Measurements from ENCODE around the gene DNAH3. TPM values are rescaled to one million over a fixed set of nuclear protein-coding genes. Genes with fewer than 3 reads are reported as not detected.

The DNAH3 gene
- total RNA-seq, 1 experiment from 2014 or later, result 0.24 TPM

GRCh38 chr16:20969386-20969785 is 181.3 kb downstream of the DNAH3 start:
- no peak overlapping the region for H2BK120ac ChIP-seq (ENCODE audit: low read depth, low read length, poor library complexity, severe bottlenecking)
- H3K4me1 ChIP-seq (ENCODE audit: insufficient read depth, low read length), result peaks cover 16% of the 10 kb centered on the region; the same call in 1 of the 2 replicates
- Mint-ChIP-seq H3K36me3 (ENCODE audit: insufficient read depth in 1 of 3, low read depth in 3 of 3) (peaks cover 0 to 3% (median 0%) of the 10 kb centered on the region in 3 experiments; a peak in 1 of 7 replicates), H3K27ac (peak overlapping the region; percentile 8 to 54 (median 37); a peak in 3 of 7 replicates), H3K4me1 (peaks cover 37 to 43% of the 10 kb centered on the region in 2 experiments), H3K4me3 (peak overlapping the region in 1 of 2 experiments; percentile 33; a peak in 3 of 5 replicates), H3K9me3 (no peaks in the 10 kb centered on the region; a peak in 1 of 5 replicates), H3K27me3 (ENCODE audit: low read depth) (no peaks in the 10 kb centered on the region; the same call in 1 of the 2 replicates)
- H2AK5ac ChIP-seq (ENCODE audit: insufficient read length, low read length), result no peak overlapping the region
- H3K79me1 ChIP-seq (ENCODE audit: insufficient read depth, low read depth, low read length, poor library complexity, severe bottlenecking), result no peaks in the 10 kb centered on the region
- peak overlapping the region; percentile 14 for H3K4me2 ChIP-seq (ENCODE audit: insufficient read depth, insufficient read length, low read length)
- no peak overlapping the region for H4K5ac ChIP-seq (ENCODE audit: insufficient read length, low read depth, low read length)
- no peaks in the 10 kb centered on the region for H3K23me2 ChIP-seq (ENCODE audit: insufficient read length, low read depth, low read length, poor library complexity, severe bottlenecking)
- no peaks in the 10 kb centered on the region for H3K27me3 ChIP-seq (ENCODE audit: insufficient read depth, low read length)
- H2BK5ac ChIP-seq (ENCODE audit: insufficient read length, low read length), result no peak overlapping the region
- H4K91ac ChIP-seq (ENCODE audit: insufficient read length, low read depth, low read length), result no peak overlapping the region
- H3K27ac ChIP-seq (ENCODE audit: insufficient read length, low read depth, low read length), result no peak overlapping the region
- no peak overlapping the region for H3K4ac ChIP-seq (ENCODE audit: low read depth, low read length)
- no peaks in the 10 kb centered on the region for H3K79me2 ChIP-seq (ENCODE audit: insufficient read depth, low read length)
- no peak overlapping the region for H3K23ac ChIP-seq (ENCODE audit: insufficient read length, low read depth, low read length)
- H3K14ac ChIP-seq (ENCODE audit: insufficient read depth, low read length), result no peak overlapping the region
- H2AFZ ChIP-seq (ENCODE audit: low read length), result no peak overlapping the region
- H3K18ac ChIP-seq (ENCODE audit: insufficient read length, low read depth, low read length), result no peak overlapping the region
- H2BK15ac ChIP-seq (ENCODE audit: low read depth, low read length), result no peak overlapping the region
- H3K9me3 ChIP-seq (ENCODE audit: control insufficient read depth, low read depth, low read length), result no peaks in the 10 kb centered on the region
- no peak for DNase-seq
- H3K9ac ChIP-seq (ENCODE audit: extremely low read depth, insufficient read length, low read length), result no peak overlapping the region
- no peak overlapping the region for H3T11ph ChIP-seq (ENCODE audit: low read length)
- no peak overlapping the region for H2BK20ac ChIP-seq (ENCODE audit: low read depth, low read length, poor library complexity, severe bottlenecking)
- no peak overlapping the region for H3K56ac ChIP-seq (ENCODE audit: insufficient read length, low read depth, low read length)
- no peak overlapping the region for H4K8ac ChIP-seq (replicated peaks; ENCODE audit: insufficient read length, low read depth, low read length)
- H4K20me1 ChIP-seq (ENCODE audit: control insufficient read depth, insufficient read depth, insufficient read length), result no peaks in the 10 kb centered on the region
- no peak for TF ChIP-seq CTCF (conservative IDR thresholded peaks at IDR 0.05)
- no CpG with 5 or more reads among the region's 5 CpGs for WGBS (ENCODE audit: extremely low coverage, insufficient read length, low lambda C conversion rate)
- H2BK12ac ChIP-seq (ENCODE audit: insufficient read length, low read depth, low read length), result no peak overlapping the region

Data from H9 (cell line).